HepG2 (cell line): ENCODE results near the gene MBTPS2. TPM values are rescaled to one million over a fixed set of nuclear protein-coding genes. Genes with fewer than 3 reads are reported as not detected.

Source experiments
- ARID2 ChIP-seq: sonication (generic); formaldehyde crosslinking; IDR thresholded peaks from 2 replicates; pipeline ENCODE4 v1.8.1; 2022; ENCODE audit warnings: mild to moderate bottlenecking, missing genetic modification reagents, borderline replicate concordance
- ATAD3A ChIP-seq: sonication (generic); formaldehyde crosslinking; IDR thresholded peaks from 2 replicates; pipeline ENCODE4 v1.4.0; 2020; ENCODE audit warnings: missing genetic modification reagents
- FOXJ3 ChIP-seq: sonication (generic); formaldehyde crosslinking; IDR thresholded peaks from 2 replicates; pipeline ENCODE4 v1.4.0; 2020; ENCODE audit warnings: missing genetic modification reagents, mild to moderate bottlenecking, borderline replicate concordance
- HES4 ChIP-seq: sonication (generic); formaldehyde crosslinking; IDR thresholded peaks from 2 replicates; pipeline ENCODE4 v1.9.0; 2021; ENCODE audit warnings: mild to moderate bottlenecking, missing genetic modification reagents, borderline replicate concordance
- HMG20B ChIP-seq: conservative IDR thresholded peaks from 2 replicates; pipeline ENCODE4 v1.6.1; 2016; ENCODE audit warnings: missing genetic modification reagents, missing compliant biosample characterization
- HOXA3 ChIP-seq: sonication (generic); formaldehyde crosslinking; IDR thresholded peaks from 2 replicates; pipeline ENCODE4 v1.5.0; 2020; ENCODE audit warnings: missing genetic modification reagents
- LCORL ChIP-seq, 2 experiments: fragments of 450-650 bp in 1 of 2; sonication (generic) in 1 of 2; formaldehyde crosslinking in 1 of 2; IDR thresholded peaks; 2 replicates each; pipeline versions ENCODE4 v1.5.0 to v1.6.1; 2017 to 2020; ENCODE audit warnings: antibody characterized with exemption in 1 of 2, missing genetic modification reagents in 1 of 2
- NFATC3 ChIP-seq: sonication (generic); formaldehyde crosslinking; IDR thresholded peaks from 2 replicates; pipeline ENCODE4 v1.5.1; 2020; ENCODE audit warnings: mild to moderate bottlenecking, missing genetic modification reagents
- SOX13 ChIP-seq, 3 experiments: fragments of 450-650 bp in 1 of 3; sonication (generic) in 1 of 3; formaldehyde crosslinking in 1 of 3; IDR thresholded peaks in 2 of 3; conservative IDR thresholded peaks in 1 of 3; 2 replicates each; pipeline versions ENCODE4 v1.5.0 to v1.6.1; 2016 to 2020; ENCODE audit warnings: antibody characterized with exemption in 1 of 3, mild to moderate bottlenecking in 1 of 3, missing compliant biosample characterization in 1 of 3, missing genetic modification reagents in 1 of 3, moderate library complexity in 1 of 3
- TGIF2 ChIP-seq: IDR thresholded peaks from 2 replicates; pipeline ENCODE4 v1.6.1; 2016; ENCODE audit warnings: control low read depth, missing compliant biosample characterization
- ZNF224 ChIP-seq: sonication (generic); formaldehyde crosslinking; IDR thresholded peaks from 2 replicates; pipeline ENCODE4 v1.5.0; 2020; ENCODE audit warnings: mild to moderate bottlenecking, missing genetic modification reagents
- ZNF878 ChIP-seq: sonication (generic); formaldehyde crosslinking; IDR thresholded peaks from 2 replicates; pipeline ENCODE4 v1.8.1; 2023; ENCODE audit warnings: mild to moderate bottlenecking, missing genetic modification reagents, moderate library complexity
- polyA plus RNA-seq, 8 experiments: library from polyadenylated mRNA; depleted of rRNA in 3 of 8; stranded (reverse) in 7 of 8; unstranded in 1 of 8; fragments of >200 nt; fragmentation: Illumina TruSeq in 4 of 8; extraction: Trizol in 4 of 8; gene quantifications; 2 replicates each; pipeline versions ENCODE4 v1.2.1 to v1.2.3, GENCODE V29; 2011 to 2016; ENCODE audit warnings: low read depth in 4 of 8, missing spikeins in 1 of 8, mixed read lengths in 1 of 8; ENCODE audit not compliant: insufficient read depth in 1 of 8
- total RNA-seq, 5 experiments: library from RNA; depleted of rRNA; stranded (reverse); fragments of >200 nt; fragmentation: Illumina TruSeq; extraction: Trizol; gene quantifications; 2 replicates each; pipeline ENCODE4 v1.2.3, GENCODE V29; 2016; ENCODE audit warnings: low read depth in 1 of 5
- TF ChIP-seq, protein P1 (sequence below): sonication (generic); formaldehyde crosslinking; IDR thresholded peaks from 2 replicates; pipeline ENCODE4 v1.5.0; 2020; ENCODE audit warnings: mild to moderate bottlenecking, missing genetic modification reagents, borderline replicate concordance
- TF ChIP-seq, protein P2 (sequence below): sonication (generic); formaldehyde crosslinking; IDR thresholded peaks from 2 replicates; pipeline ENCODE4 v1.8.1; 2023; ENCODE audit warnings: mild to moderate bottlenecking, missing genetic modification reagents
- TF ChIP-seq, protein P3 (sequence below): sonication (generic); formaldehyde crosslinking; IDR thresholded peaks from 2 replicates; pipeline ENCODE4 v1.5.0; 2020; ENCODE audit warnings: missing genetic modification reagents

Gene MBTPS2
- total and polyA plus RNA-seq, 2 of the 13 experiments (the other 11 are each of a cell fraction or from before 2014, with no cell fraction given): 5.7 to 14.4 TPM

DNA sequence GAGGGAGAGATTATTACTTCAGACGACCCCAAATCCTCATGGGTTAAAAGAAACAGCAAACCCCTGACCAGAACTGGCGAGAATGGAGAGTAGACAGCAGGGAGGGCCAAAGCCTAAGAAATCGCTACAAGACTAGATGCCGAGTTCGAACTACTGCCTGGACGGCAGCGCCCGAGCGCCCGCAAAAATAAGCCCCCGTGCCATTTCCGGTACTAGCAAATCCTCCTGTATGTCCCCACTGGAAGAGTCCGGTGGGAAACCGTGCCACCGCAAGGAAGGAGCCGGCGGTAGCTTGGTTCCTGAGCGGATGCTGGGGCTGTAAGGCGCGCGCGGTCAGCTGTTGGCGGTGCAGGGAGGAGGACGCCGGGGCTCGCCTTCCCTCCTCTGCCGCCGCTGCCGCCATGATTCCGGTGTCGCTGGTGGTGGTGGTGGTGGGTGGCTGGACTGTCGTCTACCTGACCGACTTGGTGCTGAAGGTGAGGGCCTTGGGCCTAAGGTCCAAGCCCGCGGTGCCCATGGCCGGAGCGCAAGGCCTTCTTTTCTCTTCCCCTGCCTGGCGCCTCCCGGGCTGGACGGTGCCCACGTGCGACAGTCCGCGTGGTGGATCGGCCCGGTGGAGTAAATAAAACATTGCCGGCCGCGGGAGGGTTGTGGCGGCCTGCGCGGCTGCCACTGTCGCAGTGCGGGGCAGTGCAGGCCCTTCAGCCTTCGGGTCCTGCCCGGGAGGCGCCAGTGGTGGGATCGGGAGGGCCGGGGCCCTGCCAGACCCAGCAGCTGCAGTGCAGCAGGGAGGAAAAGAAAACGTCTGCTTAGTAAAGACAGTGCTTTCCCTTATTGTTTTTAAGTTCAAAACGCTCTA, at the start of gene MBTPS2 (continued):
- TF ChIP-seq, protein P1, sequence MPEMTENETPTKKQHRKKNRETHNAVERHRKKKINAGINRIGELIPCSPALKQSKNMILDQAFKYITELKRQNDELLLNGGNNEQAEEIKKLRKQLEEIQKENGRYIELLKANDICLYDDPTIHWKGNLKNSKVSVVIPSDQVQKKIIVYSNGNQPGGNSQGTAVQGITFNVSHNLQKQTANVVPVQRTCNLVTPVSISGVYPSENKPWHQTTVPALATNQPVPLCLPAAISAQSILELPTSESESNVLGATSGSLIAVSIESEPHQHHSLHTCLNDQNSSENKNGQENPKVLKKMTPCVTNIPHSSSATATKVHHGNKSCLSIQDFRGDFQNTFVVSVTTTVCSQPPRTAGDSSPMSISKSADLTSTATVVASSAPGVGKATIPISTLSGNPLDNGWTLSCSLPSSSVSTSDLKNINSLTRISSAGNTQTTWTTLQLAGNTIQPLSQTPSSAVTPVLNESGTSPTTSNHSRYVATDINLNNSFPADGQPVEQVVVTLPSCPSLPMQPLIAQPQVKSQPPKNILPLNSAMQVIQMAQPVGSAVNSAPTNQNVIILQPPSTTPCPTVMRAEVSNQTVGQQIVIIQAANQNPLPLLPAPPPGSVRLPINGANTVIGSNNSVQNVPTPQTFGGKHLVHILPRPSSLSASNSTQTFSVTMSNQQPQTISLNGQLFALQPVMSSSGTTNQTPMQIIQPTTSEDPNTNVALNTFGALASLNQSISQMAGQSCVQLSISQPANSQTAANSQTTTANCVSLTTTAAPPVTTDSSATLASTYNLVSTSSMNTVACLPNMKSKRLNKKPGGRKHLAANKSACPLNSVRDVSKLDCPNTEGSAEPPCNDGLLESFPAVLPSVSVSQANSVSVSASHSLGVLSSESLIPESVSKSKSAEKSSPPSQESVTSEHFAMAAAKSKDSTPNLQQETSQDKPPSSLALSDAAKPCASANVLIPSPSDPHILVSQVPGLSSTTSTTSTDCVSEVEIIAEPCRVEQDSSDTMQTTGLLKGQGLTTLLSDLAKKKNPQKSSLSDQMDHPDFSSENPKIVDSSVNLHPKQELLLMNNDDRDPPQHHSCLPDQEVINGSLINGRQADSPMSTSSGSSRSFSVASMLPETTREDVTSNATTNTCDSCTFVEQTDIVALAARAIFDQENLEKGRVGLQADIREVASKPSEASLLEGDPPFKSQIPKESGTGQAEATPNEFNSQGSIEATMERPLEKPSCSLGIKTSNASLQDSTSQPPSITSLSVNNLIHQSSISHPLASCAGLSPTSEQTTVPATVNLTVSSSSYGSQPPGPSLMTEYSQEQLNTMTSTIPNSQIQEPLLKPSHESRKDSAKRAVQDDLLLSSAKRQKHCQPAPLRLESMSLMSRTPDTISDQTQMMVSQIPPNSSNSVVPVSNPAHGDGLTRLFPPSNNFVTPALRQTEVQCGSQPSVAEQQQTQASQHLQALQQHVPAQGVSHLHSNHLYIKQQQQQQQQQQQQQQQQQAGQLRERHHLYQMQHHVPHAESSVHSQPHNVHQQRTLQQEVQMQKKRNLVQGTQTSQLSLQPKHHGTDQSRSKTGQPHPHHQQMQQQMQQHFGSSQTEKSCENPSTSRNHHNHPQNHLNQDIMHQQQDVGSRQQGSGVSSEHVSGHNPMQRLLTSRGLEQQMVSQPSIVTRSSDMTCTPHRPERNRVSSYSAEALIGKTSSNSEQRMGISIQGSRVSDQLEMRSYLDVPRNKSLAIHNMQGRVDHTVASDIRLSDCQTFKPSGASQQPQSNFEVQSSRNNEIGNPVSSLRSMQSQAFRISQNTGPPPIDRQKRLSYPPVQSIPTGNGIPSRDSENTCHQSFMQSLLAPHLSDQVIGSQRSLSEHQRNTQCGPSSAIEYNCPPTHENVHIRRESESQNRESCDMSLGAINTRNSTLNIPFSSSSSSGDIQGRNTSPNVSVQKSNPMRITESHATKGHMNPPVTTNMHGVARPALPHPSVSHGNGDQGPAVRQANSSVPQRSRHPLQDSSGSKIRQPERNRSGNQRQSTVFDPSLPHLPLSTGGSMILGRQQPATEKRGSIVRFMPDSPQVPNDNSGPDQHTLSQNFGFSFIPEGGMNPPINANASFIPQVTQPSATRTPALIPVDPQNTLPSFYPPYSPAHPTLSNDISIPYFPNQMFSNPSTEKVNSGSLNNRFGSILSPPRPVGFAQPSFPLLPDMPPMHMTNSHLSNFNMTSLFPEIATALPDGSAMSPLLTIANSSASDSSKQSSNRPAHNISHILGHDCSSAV: no peak
- peak; percentile 32; the same call in 1 of the 2 replicates for TF ChIP-seq FOXJ3
- peak; percentile 73; the same call in 1 of the 2 replicates for TF ChIP-seq LCORL (IDR thresholded peaks at IDR 0.05)
- TF ChIP-seq LCORL (CRISPR knock-in tag; IDR thresholded peaks at IDR 0.05): no peak
- no peak for TF ChIP-seq SOX13 (IDR thresholded peaks at IDR 0.05)
- 0 out of 4 replicates have a peak, but pooled peaks of 1 of the 2 experiments have one; percentile 30 for TF ChIP-seq SOX13 (CRISPR knock-in tag; conservative IDR thresholded peaks at IDR 0.05 in 1 of 2, IDR thresholded peaks at IDR 0.05 in 1 of 2)
- peak; percentile 59; the same call in 1 of the 2 replicates for TF ChIP-seq ZNF878 (CRISPR knock-in tag)
- TF ChIP-seq ATAD3A: no peak
- no peak; the same call in 1 of the 2 replicates for TF ChIP-seq HMG20B
- peak; percentile 63; the same call in 1 of the 2 replicates for TF ChIP-seq TGIF2
- no peak for TF ChIP-seq NFATC3 (CRISPR knock-in tag)
- no peak for TF ChIP-seq ZNF224 (CRISPR knock-in tag)
- TF ChIP-seq, protein P2, sequence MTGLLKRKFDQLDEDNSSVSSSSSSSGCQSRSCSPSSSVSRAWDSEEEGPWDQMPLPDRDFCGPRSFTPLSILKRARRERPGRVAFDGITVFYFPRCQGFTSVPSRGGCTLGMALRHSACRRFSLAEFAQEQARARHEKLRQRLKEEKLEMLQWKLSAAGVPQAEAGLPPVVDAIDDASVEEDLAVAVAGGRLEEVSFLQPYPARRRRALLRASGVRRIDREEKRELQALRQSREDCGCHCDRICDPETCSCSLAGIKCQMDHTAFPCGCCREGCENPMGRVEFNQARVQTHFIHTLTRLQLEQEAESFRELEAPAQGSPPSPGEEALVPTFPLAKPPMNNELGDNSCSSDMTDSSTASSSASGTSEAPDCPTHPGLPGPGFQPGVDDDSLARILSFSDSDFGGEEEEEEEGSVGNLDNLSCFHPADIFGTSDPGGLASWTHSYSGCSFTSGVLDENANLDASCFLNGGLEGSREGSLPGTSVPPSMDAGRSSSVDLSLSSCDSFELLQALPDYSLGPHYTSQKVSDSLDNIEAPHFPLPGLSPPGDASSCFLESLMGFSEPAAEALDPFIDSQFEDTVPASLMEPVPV (CRISPR knock-in tag): no peak; the same call in 1 of the 2 replicates
- TF ChIP-seq HES4 (CRISPR knock-in tag): no peak
- 0 out of 2 replicates have a peak, but pooled peaks have one; percentile 36 for TF ChIP-seq ARID2 (CRISPR knock-in tag)
- peak; percentile 72; the same call in 1 of the 2 replicates for TF ChIP-seq HOXA3 (CRISPR knock-in tag)
- TF ChIP-seq, protein P3, sequence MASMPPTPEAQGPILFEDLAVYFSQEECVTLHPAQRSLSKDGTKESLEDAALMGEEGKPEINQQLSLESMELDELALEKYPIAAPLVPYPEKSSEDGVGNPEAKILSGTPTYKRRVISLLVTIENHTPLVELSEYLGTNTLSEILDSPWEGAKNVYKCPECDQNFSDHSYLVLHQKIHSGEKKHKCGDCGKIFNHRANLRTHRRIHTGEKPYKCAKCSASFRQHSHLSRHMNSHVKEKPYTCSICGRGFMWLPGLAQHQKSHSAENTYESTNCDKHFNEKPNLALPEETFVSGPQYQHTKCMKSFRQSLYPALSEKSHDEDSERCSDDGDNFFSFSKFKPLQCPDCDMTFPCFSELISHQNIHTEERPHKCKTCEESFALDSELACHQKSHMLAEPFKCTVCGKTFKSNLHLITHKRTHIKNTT (CRISPR knock-in tag): no peak
